Progenitor cell of endocrine pancreas (in vitro differentiated cells): Measurements from ENCODE around the gene NOD1. TPM values are rescaled to one million over a fixed set of nuclear protein-coding genes. Genes with fewer than 3 reads are reported as not detected.

Experiments
- DNase-seq: peaks from one replicate; pipeline ENCODE4 v3.0.0; 2021; ENCODE audit warnings: low spot score; ENCODE audit not compliant: unreplicated experiment
- H3K27ac Mint-ChIP-seq: 2 replicates; pipeline ENCODE4 v1.8.0; 2021; ENCODE audit warnings: mild to moderate bottlenecking, moderate library complexity, mixed read lengths
- H3K27me3 Mint-ChIP-seq: 2 replicates; pipeline ENCODE4 v1.8.0; 2021; ENCODE audit warnings: mixed read lengths
- H3K36me3 Mint-ChIP-seq: 2 replicates; pipeline ENCODE4 v1.8.0; 2022; ENCODE audit warnings: mixed read lengths; ENCODE audit not compliant: insufficient read depth
- H3K4me1 Mint-ChIP-seq: 2 replicates; pipeline ENCODE4 v1.8.0; 2021; ENCODE audit warnings: low read depth, mixed read lengths
- H3K4me3 Mint-ChIP-seq: 2 replicates; pipeline ENCODE4 v1.8.0; 2021; ENCODE audit warnings: low read depth, mild to moderate bottlenecking, moderate library complexity, mixed read lengths
- H3K9me3 Mint-ChIP-seq: 2 replicates; pipeline ENCODE4 v1.8.0; 2021; ENCODE audit warnings: low read depth, mixed read lengths
- total RNA-seq: library from RNA; stranded (reverse); gene quantifications from 2 replicates; pipeline ENCODE4 v1.2.1, GENCODE V29; 2021
- TF ChIP-seq, protein P1 (sequence below): fragments of 200-600 bp; sonication (generic); IDR thresholded peaks from one replicate; pipeline ENCODE4 v1.5.0; 2021; ENCODE audit warnings: antibody characterized with exemption, mild to moderate bottlenecking; ENCODE audit not compliant: unreplicated experiment

The NOD1 gene
- total RNA-seq, 1 donor from 2014 or later, result 2.9 TPM

DNA sequence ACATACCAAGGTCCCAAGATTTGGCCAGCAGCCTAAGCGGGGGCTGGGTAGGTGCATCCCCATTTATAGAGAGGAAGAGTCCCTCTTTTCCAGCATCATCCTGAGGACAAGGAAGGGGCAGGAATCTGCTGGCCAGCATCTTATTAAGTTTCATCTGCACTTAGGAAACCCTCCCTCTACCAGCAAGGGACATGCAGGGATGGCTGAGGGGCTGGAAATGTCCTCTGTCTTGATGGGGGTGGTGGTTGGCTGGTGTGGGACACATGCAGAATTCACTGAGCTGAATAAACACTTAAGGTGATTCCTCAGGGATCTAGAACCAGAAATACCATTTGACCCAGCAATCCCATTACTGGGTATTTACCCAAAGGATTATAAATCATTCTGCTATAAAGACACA lies 42.1 kb downstream of the NOD1 start:
- TF ChIP-seq, protein P1, sequence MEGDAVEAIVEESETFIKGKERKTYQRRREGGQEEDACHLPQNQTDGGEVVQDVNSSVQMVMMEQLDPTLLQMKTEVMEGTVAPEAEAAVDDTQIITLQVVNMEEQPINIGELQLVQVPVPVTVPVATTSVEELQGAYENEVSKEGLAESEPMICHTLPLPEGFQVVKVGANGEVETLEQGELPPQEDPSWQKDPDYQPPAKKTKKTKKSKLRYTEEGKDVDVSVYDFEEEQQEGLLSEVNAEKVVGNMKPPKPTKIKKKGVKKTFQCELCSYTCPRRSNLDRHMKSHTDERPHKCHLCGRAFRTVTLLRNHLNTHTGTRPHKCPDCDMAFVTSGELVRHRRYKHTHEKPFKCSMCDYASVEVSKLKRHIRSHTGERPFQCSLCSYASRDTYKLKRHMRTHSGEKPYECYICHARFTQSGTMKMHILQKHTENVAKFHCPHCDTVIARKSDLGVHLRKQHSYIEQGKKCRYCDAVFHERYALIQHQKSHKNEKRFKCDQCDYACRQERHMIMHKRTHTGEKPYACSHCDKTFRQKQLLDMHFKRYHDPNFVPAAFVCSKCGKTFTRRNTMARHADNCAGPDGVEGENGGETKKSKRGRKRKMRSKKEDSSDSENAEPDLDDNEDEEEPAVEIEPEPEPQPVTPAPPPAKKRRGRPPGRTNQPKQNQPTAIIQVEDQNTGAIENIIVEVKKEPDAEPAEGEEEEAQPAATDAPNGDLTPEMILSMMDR, result no peak
- Mint-ChIP-seq H3K36me3 (peaks cover 17% of the 10 kb centered on the region), H3K27me3 (no peaks in the 10 kb centered on the region), H3K4me1 (peaks cover 2% of the 10 kb centered on the region), H3K4me3 (no peak overlapping the region), H3K27ac (no peak overlapping the region), H3K9me3 (peaks cover 8% of the 10 kb centered on the region)
- no peak for DNase-seq

DNA sequence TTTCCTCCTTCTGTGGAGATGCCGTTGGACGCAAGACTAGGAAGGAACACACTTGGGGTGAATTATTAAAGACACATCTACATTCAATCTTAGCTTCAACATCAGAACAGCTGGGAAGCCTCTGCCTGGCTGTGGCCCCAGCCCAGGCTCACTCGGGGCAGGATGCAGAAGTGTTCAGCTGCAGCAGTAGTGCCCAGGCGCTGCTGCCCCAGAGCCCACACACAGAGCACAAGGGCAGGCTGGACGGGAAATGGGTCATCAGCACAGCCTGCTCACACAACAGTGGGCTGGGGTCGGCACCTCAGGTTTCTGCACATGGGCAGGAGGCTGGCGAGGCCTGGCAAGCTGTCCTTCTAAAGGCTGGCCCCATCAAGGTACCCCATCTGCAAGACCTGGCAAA lies 42.5 kb downstream of the NOD1 start:
- no peak overlapping the region for H3K27ac Mint-ChIP-seq
- no peak for DNase-seq
- H3K36me3 Mint-ChIP-seq, result peaks cover 17% of the 10 kb centered on the region
- H3K27me3 Mint-ChIP-seq, result no peaks in the 10 kb centered on the region
- no peak overlapping the region for H3K4me3 Mint-ChIP-seq
- peaks cover 8% of the 10 kb centered on the region for H3K9me3 Mint-ChIP-seq
- TF ChIP-seq, protein P1, result no peak
- H3K4me1 Mint-ChIP-seq, result peaks cover 2% of the 10 kb centered on the region

DNA sequence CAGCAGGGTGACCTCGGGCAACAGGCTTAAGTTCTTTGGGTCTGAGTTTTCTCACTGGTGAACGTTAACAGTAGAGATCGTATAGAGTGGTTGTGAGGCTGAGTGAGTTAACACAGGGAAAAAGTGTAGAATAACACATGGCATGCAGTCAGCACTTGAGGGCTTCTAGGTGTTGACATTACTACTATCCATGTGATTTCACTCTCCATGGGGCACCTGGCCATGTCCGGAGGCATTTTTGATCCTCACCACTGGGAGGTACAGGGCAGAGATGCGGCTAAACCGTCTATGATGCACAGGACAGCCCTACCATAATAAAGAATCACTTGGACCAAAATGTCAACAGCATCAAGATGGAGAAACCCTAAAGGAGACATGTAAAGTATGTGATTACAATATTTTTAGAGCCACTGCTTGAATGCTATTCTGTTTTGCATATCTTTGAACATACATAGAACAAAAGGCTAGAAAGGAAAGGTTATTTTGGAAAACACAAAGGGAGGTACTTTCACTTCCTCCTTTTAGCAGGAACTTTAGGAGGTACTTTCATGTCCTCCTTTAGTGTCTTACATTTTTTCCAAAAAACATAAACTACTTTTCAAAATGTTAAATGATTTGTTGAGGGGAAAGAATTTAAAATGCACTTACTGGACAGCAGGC lies 44.3 kb downstream of the NOD1 start:
- TF ChIP-seq, protein P1, result no peak
- Mint-ChIP-seq H3K9me3 (peaks cover 8% of the 10 kb centered on the region), H3K4me1 (peaks cover 2% of the 10 kb centered on the region), H3K27ac (no peak overlapping the region), H3K4me3 (no peak overlapping the region), H3K36me3 (peaks cover 17% of the 10 kb centered on the region), H3K27me3 (no peaks in the 10 kb centered on the region)
- no peak for DNase-seq

DNA sequence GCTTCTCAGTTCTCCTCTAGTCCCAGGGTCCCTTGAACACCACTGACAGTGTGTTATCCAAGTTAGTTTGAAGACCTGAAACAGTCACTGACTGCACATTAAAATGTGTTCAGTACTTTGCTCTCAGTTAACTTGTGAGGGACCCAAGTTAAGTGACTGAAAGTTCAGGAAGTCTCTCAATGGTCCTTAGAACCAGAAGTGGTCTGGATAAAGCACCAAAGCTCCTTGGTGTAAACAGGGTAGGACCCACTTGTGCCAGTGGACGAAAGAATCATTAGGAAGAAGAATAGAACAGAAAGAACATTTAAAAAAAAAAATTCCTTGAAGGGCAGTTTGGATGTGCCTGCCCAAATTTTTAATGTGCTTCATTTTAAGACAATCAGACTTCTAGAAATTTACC lies 45.1 kb downstream of the NOD1 start:
- Mint-ChIP-seq H3K4me3 (no peak overlapping the region), H3K9me3 (peaks cover 2% of the 10 kb centered on the region), H3K27me3 (no peaks in the 10 kb centered on the region), H3K36me3 (peaks cover 12% of the 10 kb centered on the region), H3K4me1 (peaks cover 2% of the 10 kb centered on the region), H3K27ac (no peak overlapping the region)
- TF ChIP-seq, protein P1, result no peak
- no peak for DNase-seq

DNA sequence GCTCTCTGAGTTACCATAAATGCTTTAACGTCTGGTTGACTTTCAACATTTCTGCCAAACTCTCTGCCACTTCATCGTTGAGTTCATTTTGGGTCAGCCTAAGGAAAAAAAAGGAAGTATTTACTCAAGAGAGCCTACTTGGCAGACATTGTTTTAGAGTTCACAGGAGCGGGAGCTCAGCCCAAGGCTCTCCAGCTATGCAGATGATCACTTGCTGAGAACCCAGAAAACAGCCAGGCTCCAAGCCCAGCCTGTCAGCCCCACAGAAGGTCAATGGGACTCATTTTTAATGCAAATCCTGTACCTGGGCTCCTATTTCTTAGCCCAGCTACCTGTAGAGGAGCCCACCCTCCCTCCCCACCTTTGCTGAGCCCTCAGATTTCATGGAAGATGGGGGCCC lies 45.5 kb downstream of the NOD1 start:
- TF ChIP-seq, protein P1, result no peak
- Mint-ChIP-seq H3K9me3 (no peaks in the 10 kb centered on the region), H3K27ac (no peak overlapping the region), H3K4me1 (peaks cover 2% of the 10 kb centered on the region), H3K27me3 (no peaks in the 10 kb centered on the region), H3K4me3 (no peak overlapping the region), H3K36me3 (peaks cover 11% of the 10 kb centered on the region)
- DNase-seq, result no peak
